CD14-positive monocyte (primary cell): Measurements from ENCODE around the gene TXK. TPM values are rescaled to one million over a fixed set of nuclear protein-coding genes. Genes with fewer than 3 reads are reported as not detected.

Experiments
- DNase-seq, 3 donors: peaks; one replicate each; pipeline ENCODE4 v3.0.0-alpha.2; 2011 to 2022
- H2AFZ ChIP-seq: 2 replicates; pipeline ENCODE4 v1.6.0; 2012; ENCODE audit warnings: mild to moderate bottlenecking, low read depth, low read length, inconsistent platforms; ENCODE audit not compliant: insufficient read depth, poor library complexity, severe bottlenecking
- H3K27ac ChIP-seq, 2 donors: 1 replicate in 1 of 2; 2 replicates in 1 of 2; pipeline ENCODE4 v1.5.1; 2012 to 2013; ENCODE audit warnings: low read length in 2 of 2, control low read depth in 1 of 2, inconsistent platforms in 1 of 2, low read depth in 1 of 2, mild to moderate bottlenecking in 1 of 2
- H3K27me3 ChIP-seq, 2 donors: one replicate each; pipeline versions ENCODE4 v1.6.0 to v1.6.1; 2011 to 2013; ENCODE audit warnings: low read length in 2 of 2; ENCODE audit not compliant: control insufficient read depth in 2 of 2, insufficient read depth in 2 of 2
- H3K36me3 ChIP-seq, 2 donors: replicated peaks in 1 of 2; 1 replicate in 1 of 2; 2 replicates in 1 of 2; pipeline versions ENCODE4 v1.5.1 to v1.6.1; 2012 to 2013; ENCODE audit warnings: low read length in 2 of 2, control low read depth in 1 of 2, inconsistent platforms in 1 of 2, mild to moderate bottlenecking in 1 of 2; ENCODE audit not compliant: insufficient read depth in 2 of 2, control insufficient read depth in 1 of 2
- H3K4me1 ChIP-seq, 2 donors: 1 replicate in 1 of 2; 2 replicates in 1 of 2; pipeline versions ENCODE4 v1.5.1 to v1.6.1; 2012 to 2013; ENCODE audit warnings: low read length in 2 of 2, control low read depth in 1 of 2, inconsistent platforms in 1 of 2, mild to moderate bottlenecking in 1 of 2, moderate library complexity in 1 of 2; ENCODE audit not compliant: insufficient read depth in 2 of 2, control insufficient read depth in 1 of 2
- H3K4me2 ChIP-seq: replicated peaks from 2 replicates; pipeline ENCODE3; 2012; ENCODE audit warnings: low read length, moderate library complexity, mild to moderate bottlenecking; ENCODE audit not compliant: poor library complexity, severe bottlenecking; ENCODE audit errors: extremely low read depth
- H3K4me3 ChIP-seq, 3 experiments: fragments of 200-600 bp in 1 of 3; sonication (generic) in 1 of 3; replicated peaks in 1 of 3; 1 replicate in 2 of 3; 2 replicates in 1 of 3; pipeline ENCODE4 v1.5.1; 2011 to 2013; ENCODE audit warnings: low read length in 3 of 3, mild to moderate bottlenecking in 3 of 3, control low read depth in 2 of 3, low read depth in 2 of 3, inconsistent platforms in 1 of 3, moderate library complexity in 1 of 3
- H3K79me2 ChIP-seq: 2 replicates; pipeline ENCODE4 v1.6.0; 2012; ENCODE audit warnings: mild to moderate bottlenecking, control low read depth, inconsistent platforms, low read length, moderate library complexity; ENCODE audit not compliant: insufficient read depth
- H3K9ac ChIP-seq: 2 replicates; pipeline ENCODE4 v1.6.0; 2017; ENCODE audit warnings: low read length, mild to moderate bottlenecking; ENCODE audit not compliant: insufficient read depth, poor library complexity, severe bottlenecking
- H3K9me3 ChIP-seq, 2 donors: replicated peaks in 1 of 2; 1 replicate in 1 of 2; 2 replicates in 1 of 2; pipeline versions ENCODE4 v1.5.1 to v1.6.1; 2012 to 2013; ENCODE audit warnings: low read length in 2 of 2, control low read depth in 1 of 2; ENCODE audit not compliant: control insufficient read depth in 1 of 2, insufficient read depth in 1 of 2
- H4K20me1 ChIP-seq: 2 replicates; pipeline ENCODE4 v1.6.0; 2012; ENCODE audit warnings: mild to moderate bottlenecking, low read length, control low read depth, moderate library complexity; ENCODE audit not compliant: insufficient read depth
- H3K27ac Mint-ChIP-seq, 7 donors: one replicate each; pipeline ENCODE4 v1.8.0; 2020; ENCODE audit warnings: mild to moderate bottlenecking in 7 of 7, mixed read lengths in 7 of 7, moderate library complexity in 6 of 7, inconsistent platforms in 2 of 7
- H3K27me3 Mint-ChIP-seq, 3 donors: one replicate each; pipeline ENCODE4 v1.8.0; 2021 to 2022; ENCODE audit warnings: low read depth in 3 of 3, mild to moderate bottlenecking in 3 of 3, mixed read lengths in 3 of 3, moderate library complexity in 3 of 3, inconsistent platforms in 1 of 3
- H3K36me3 Mint-ChIP-seq, 2 donors: one replicate each; pipeline ENCODE4 v1.8.0; 2020; ENCODE audit warnings: mixed read lengths in 2 of 2, inconsistent platforms in 1 of 2, mild to moderate bottlenecking in 1 of 2
- H3K4me1 Mint-ChIP-seq: one replicate; pipeline ENCODE4 v1.8.0; 2020; ENCODE audit warnings: mild to moderate bottlenecking, mixed read lengths
- H3K4me3 Mint-ChIP-seq, 2 donors: one replicate each; pipeline ENCODE4 v1.8.0; 2020; ENCODE audit warnings: mild to moderate bottlenecking in 2 of 2, mixed read lengths in 2 of 2, moderate library complexity in 1 of 2
- H3K9me3 Mint-ChIP-seq, 7 donors: one replicate each; pipeline ENCODE4 v1.8.0; 2020 to 2022; ENCODE audit warnings: mixed read lengths in 7 of 7, mild to moderate bottlenecking in 6 of 7, moderate library complexity in 6 of 7, inconsistent platforms in 2 of 7
- WGBS: methylation state at CpG from one replicate; pipeline ENCODE4 v1.1.5; 2013; ENCODE audit warnings: missing lambda C conversion rate; ENCODE audit not compliant: insufficient coverage; 5-methylcytosine and 5-hydroxymethylcytosine counted together
- intact Hi-C, 2 donors: fragments of 100-400 bp; cut with micrococcal nuclease; formaldehyde crosslinking; loops; one replicate each; pipeline versions ENCODE4 v1.15.0 to v1.15.1; 2023
- polyA plus RNA-seq, 3 donors: library from polyadenylated mRNA; depleted of rRNA in 1 of 3; unstranded in 2 of 3; stranded (reverse) in 1 of 3; fragments of 300-500 nt in 2 of 3; fragments of >200 nt in 1 of 3; fragmentation: Illumina TruSeq in 2 of 3; gene quantifications; 1 replicate in 2 of 3; 2 replicates in 1 of 3; pipeline ENCODE4 v1.2.3, GENCODE V29; 2012 to 2021
- TF ChIP-seq, protein P1 (sequence below): fragments of 200-600 bp; IDR thresholded peaks from one replicate; pipeline ENCODE4 v1.8.0; 2022; ENCODE audit warnings: antibody characterized with exemption, mild to moderate bottlenecking

The TXK gene
- polyA plus RNA-seq, 3 donors: 0.13 to 0.93 (median 0.54) TPM

DNA sequence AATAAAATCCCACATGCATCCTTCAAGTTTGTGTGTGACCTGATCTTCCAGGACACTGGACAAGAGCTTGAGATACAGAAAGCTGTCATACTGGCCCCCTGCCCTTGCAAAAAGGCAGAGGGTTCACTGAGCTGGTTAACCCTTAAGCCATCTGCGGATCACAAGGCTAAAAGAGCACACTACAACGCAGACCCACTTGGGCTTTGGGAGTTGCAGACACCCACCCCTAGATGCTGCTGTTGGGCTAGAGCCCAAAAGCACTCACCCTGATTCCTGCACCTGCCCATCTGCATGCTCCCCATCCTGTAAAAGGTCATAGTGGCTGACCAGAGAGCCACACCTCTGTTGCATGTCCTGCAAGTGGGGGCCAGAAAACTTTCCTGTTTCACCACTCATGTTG, 51.1 kb downstream of the TXK start:
- H3K27ac ChIP-seq: no peak overlapping the region
- no peak for DNase-seq
- no peaks in the 10 kb centered on the region for H3K27me3 ChIP-seq
- H3K9me3 Mint-ChIP-seq: no peaks in the 10 kb centered on the region
- H3K27me3 Mint-ChIP-seq: peaks cover 0 to 2% (median 0%) of the 10 kb centered on the region in 3 donors
- H3K4me1 Mint-ChIP-seq: no peaks in the 10 kb centered on the region
- H4K20me1 ChIP-seq: no peaks in the 10 kb centered on the region
- no peak overlapping the region for H3K4me2 ChIP-seq
- H3K36me3 ChIP-seq: no peaks in the 10 kb centered on the region
- TF ChIP-seq, protein P1, sequence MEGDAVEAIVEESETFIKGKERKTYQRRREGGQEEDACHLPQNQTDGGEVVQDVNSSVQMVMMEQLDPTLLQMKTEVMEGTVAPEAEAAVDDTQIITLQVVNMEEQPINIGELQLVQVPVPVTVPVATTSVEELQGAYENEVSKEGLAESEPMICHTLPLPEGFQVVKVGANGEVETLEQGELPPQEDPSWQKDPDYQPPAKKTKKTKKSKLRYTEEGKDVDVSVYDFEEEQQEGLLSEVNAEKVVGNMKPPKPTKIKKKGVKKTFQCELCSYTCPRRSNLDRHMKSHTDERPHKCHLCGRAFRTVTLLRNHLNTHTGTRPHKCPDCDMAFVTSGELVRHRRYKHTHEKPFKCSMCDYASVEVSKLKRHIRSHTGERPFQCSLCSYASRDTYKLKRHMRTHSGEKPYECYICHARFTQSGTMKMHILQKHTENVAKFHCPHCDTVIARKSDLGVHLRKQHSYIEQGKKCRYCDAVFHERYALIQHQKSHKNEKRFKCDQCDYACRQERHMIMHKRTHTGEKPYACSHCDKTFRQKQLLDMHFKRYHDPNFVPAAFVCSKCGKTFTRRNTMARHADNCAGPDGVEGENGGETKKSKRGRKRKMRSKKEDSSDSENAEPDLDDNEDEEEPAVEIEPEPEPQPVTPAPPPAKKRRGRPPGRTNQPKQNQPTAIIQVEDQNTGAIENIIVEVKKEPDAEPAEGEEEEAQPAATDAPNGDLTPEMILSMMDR: no peak
- H3K4me3 ChIP-seq: no peak overlapping the region
- H2AFZ ChIP-seq: no peak overlapping the region
- no peak overlapping the region for H3K27ac Mint-ChIP-seq
- intact Hi-C loops: no loop called here
- no peaks in the 10 kb centered on the region for H3K4me1 ChIP-seq
- no peak overlapping the region for H3K4me3 Mint-ChIP-seq
- 86% methylated on average over 2 of the region's 2 CpGs for WGBS
- H3K9ac ChIP-seq: no peak overlapping the region
- no peaks in the 10 kb centered on the region for H3K79me2 ChIP-seq
- no peaks in the 10 kb centered on the region for H3K9me3 ChIP-seq
- no peaks in the 10 kb centered on the region for H3K36me3 Mint-ChIP-seq

DNA sequence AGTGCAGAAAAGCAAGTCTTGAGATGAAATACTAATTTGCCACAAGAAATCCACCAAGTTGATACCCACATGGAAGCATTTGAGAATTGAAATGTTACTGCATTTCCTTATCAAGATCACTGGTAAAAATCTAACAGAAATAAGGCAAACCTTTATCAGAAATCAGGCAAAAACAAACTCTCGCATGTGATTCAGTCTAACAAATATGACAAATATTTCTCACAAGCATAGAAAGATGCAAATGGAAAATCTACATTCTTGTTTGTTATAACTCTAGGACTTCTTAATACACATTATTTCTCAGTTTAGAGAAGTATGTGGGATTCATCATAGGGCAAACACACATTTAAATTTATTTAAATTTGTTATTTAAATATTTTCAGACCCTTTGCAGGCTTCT, 52.9 kb downstream of the TXK start:
- WGBS: no CpG with 5 or more reads among the region's 1 CpG
- Histone ChIP-seq H3K36me3 (no peaks in the 10 kb centered on the region), H3K79me2 (no peaks in the 10 kb centered on the region), H3K4me1 (no peaks in the 10 kb centered on the region), H3K4me2 (no peak overlapping the region), H3K9ac (no peak overlapping the region), H3K4me3 (no peak overlapping the region), H3K27me3 (no peaks in the 10 kb centered on the region), H4K20me1 (no peaks in the 10 kb centered on the region), H2AFZ (no peak overlapping the region), H3K9me3 (no peaks in the 10 kb centered on the region), H3K27ac (no peak overlapping the region)
- TF ChIP-seq, protein P1: no peak
- no peak overlapping the region for H3K4me3 Mint-ChIP-seq
- no peak overlapping the region for H3K27ac Mint-ChIP-seq
- peaks cover 0 to 4% (median 0%) of the 10 kb centered on the region in 3 donors for H3K27me3 Mint-ChIP-seq
- no peaks in the 10 kb centered on the region for H3K4me1 Mint-ChIP-seq
- DNase-seq: no peak
- intact Hi-C loops: no loop called here
- H3K36me3 Mint-ChIP-seq: no peaks in the 10 kb centered on the region
- H3K9me3 Mint-ChIP-seq: no peaks in the 10 kb centered on the region
